ENCODE data around the gene LRP5. TPM values are rescaled to one million over a fixed set of nuclear protein-coding genes. Genes with fewer than 3 reads are reported as not detected.

Gene LRP5
- total RNA-seq, 1 donor from 2014 or later: 64.8 TPM

- DNase-seq (no peak), ATAC-seq (no peak)
- intact Hi-C loops (cut with micrococcal nuclease): no loop called here
Observed at GRCh38 chr11:68324695-68325094, 12.3 kb downstream of the LRP5 start.

DNA sequence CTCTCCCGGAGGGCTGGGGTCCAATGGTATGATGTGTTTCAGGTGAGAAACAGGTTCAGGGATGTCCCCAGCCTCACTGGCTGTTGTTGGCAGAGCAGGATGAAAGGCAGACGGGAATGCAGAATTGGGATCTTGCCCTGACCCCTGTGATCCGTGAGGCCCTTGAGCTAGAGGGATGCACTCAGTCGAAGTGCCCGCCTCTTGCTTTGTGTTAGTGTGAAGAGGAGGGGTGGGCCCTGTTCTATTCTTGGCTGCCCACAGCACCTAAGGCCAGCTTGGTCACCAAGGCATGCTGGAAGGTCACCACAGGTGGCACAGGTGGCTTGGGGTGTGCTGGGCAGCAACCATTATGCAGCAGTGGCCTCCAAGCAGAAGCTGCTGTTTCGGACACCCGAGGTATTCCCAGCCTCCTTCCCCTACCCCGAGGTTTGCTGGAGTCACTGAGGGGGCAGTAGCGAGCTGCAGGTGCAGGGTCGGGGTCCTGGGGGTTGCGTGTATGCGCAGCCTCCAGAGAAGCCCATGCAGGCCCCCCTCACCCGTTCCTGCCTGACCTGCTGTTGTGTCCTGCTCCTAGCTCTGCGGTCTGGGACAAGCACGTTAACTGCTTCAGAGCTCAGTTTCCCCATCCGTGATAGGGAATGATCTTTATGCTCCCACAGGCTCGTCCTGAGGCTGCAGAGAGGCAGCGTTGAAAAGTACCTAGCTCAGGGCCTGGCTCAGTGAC lies 13.0 kb downstream of the LRP5 start:
- peak; percentile 64 for ATAC-seq
- intact Hi-C loops (cut with micrococcal nuclease): no loop called here
- no peak for DNase-seq

DNA sequence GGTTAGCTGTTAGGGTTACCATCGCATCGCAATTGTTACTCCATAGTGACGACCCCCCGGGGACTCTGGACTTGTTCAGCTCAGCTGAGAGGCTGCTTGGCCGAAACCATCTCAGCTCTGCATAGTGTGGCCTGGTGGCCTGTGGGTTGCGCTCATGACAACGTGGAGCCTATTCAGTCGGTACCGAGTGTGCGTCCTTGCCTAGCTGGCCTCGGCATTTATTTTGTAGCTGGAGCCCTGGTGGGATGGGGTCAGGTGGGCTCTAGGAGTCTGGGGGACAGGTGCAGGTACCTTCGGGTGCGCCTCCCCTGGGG lies 13.5 kb downstream of the LRP5 start:
- intact Hi-C loops (cut with micrococcal nuclease): no loop called here
- ATAC-seq (no peak), DNase-seq (no peak)

DNA sequence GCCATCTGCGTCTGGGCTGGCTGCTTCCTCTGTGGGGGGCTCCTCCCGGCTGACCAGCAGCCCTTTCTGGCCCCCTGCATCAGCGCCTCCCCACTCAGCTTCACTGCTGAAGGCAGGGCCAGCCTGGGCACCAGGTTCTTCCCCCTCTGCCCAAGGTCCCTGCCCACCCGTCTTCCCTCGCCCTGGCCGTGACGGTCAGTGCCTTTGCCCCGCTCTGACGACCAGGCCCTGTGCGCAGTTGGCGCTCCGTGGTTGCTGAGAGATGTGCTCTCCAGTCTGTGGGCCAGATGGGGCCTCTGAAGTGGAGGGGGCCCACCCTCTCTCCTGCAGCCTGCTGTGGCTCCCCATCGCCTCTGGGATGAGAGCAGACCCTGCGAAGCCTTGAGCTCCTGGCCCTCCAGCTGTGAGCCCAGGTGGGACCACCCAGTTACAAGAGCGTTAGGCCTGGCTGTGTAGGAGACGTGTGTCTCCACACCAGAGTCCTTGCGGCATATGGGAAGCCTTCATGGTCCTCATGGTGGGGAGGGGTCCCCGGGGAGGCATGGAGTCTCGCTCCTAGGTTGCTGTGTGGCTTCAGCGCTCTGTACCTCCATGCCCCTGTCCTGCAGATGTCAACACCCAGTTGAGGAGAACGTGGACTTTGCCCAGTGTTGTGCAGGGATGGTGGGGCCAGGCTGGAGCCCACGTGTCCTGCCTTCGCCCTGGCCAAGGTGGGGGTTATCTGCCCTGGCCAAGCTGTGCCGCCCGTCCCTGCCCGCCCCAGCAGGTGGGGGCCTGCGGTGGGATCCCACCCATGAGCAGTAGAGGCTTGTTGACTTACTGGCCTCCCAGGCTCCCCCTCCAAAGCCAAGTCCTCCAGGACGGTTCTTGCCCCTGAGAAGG lies 14.2 kb downstream of the LRP5 start:
- intact Hi-C loops (cut with micrococcal nuclease): no loop called here
- DNase-seq (no peak), ATAC-seq (no peak)

DNA sequence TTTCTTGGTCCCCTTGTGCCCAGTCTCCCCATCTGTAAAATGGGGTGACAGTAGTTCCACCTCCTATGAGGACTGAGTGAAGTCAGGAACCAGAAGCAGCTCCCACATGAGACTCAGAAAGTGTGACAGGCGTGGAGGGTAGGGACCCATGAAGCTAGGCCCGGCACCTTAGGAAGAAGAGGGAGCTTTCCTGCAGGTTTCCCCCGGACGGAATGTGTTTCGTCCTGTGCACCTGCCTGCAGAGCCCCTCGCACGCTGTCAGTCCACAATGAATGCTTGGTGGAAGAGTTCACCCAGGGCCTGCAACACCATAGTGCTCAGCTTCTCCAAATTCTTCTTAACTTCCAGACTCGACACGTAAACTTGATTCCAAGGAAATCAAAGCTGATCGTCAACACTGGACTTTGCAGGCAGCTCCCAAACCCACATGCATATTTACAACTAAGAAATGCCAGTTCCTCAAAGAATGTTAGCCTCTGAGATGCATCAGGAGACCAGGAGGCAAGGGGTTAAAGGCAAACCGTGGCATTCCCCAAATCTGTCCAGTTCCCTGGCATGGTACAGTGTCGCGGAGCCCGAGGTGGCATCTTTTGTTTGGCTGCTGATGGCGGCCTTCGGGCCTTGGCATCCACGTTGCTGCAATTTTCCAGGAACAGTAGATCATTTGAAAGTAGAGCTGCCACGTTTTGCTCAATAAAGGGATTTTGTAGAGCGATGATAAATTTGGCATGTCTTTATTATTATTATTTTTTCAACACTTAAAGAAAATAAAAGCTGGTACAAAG lies 15.4 kb downstream of the LRP5 start:
- intact Hi-C loops (cut with micrococcal nuclease): no loop called here
- DNase-seq (no peak), ATAC-seq (no peak)

DNA sequence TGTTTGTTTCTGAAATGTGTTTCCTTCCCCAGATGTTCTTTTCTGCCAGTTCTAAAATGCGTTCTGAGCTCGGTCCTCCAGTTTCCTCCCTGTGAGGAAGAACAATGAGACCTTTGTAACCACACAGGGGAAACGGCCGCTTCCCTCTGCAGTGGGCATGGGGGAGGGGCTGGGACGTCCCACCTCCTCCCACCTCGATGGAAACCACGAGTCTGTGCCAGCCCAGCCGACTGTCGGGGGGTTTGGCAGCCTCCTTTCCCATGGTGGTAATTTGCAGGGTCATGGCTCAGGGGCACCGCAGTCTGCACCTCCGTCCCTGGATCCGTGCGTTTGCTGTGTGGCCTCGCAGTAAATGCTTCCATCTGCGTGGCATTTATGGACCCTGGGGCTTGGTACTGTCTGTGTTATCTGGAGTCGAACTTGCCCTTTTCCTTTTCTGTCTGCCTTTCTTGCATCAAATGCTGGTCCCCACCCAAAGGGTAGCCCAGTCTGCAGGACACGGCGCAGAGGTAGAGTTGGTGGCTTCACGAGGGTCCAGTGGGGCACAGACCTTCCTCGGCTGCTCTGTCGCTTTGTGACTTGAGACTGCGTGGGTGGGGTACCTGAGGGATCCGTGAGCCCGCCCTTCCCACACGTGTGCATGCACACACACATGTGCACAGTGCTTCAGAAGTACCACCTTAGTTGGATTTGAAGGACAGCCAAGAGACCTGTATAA lies 16.1 kb downstream of the LRP5 start:
- intact Hi-C loops (cut with micrococcal nuclease): no loop called here
- peak; percentile 69 for DNase-seq
- ATAC-seq: peak; percentile 28

GRCh38 chr11:68329536-68329935 lies 17.1 kb downstream of the LRP5 start:
- DNase-seq (no peak), ATAC-seq (no peak)
- intact Hi-C loops (cut with micrococcal nuclease): no loop called here

- DNase-seq: no peak
- peak; percentile 3 for ATAC-seq
- intact Hi-C loops (cut with micrococcal nuclease): no loop called here
Observed at GRCh38 chr11:68329978-68330699, 17.7 kb downstream of the LRP5 start.

- ATAC-seq: peak; percentile 5
- intact Hi-C loops (cut with micrococcal nuclease): no loop called here
- no peak for DNase-seq
Observed at GRCh38 chr11:68330700-68331337, 18.4 kb downstream of the LRP5 start.

DNA sequence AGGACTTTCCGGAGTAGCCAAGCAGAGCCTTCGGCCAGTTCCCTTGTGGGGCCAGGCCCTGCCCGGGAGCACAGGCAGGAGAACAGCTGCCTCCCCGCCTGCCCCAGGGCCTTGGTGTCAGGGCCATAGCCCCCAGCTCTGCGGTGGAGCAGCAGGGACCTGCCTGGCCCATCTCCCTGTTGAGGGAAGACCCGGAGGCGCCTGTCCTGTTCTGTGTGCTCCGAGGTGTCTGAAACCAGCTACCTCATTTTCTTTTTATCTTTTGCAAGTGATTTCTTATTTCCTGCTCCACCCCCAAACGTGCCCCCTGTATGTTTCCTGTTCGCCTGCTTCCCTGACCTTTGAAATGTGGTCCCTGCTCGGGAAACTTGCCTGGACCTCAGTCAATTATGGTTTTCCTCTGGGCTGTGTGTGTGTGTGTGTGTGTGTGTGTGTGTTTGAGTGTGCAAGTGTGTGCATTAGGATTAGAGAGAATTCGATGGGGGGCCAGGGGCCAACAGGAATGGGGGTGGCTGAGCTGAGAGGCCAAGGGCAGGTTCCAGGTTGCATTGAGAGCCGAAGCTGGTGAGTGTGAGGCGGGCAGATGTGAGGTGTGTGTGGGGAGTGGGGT lies 19.1 kb downstream of the LRP5 start:
- DNase-seq: no peak
- intact Hi-C loops (cut with micrococcal nuclease): no loop called here
- ATAC-seq: peak; percentile 43

DNA sequence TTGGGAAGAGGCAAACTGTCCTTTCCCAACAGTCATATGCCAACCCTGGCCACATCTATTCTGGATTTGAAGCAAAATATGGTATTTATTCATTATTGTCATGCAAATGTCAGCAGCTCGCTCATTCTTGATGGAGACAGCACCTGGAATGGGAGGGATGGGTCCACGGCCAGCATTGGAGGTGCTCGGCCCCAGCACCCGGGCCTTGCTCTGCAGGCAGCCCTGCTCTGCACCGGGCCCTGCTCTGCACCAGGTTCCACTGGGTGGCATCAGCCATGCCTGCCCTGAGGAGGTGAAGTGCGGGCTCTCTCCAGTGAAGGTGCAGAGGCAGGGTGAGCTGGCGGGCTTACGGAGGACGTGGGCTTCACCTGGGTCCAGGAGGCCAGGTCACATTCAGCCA lies 19.8 kb downstream of the LRP5 start:
- DNase-seq (no peak), ATAC-seq (no peak)
- intact Hi-C loops (cut with micrococcal nuclease): no loop called here

- DNase-seq: no peak
- intact Hi-C loops (cut with micrococcal nuclease): no loop called here
- ATAC-seq: no peak
Observed at GRCh38 chr11:68333173-68333572, 20.8 kb downstream of the LRP5 start.

- no peak for DNase-seq
- no peak for ATAC-seq
- intact Hi-C loops (cut with micrococcal nuclease): no loop called here
Observed at GRCh38 chr11:68334923-68335322, 22.5 kb downstream of the LRP5 start.

DNA sequence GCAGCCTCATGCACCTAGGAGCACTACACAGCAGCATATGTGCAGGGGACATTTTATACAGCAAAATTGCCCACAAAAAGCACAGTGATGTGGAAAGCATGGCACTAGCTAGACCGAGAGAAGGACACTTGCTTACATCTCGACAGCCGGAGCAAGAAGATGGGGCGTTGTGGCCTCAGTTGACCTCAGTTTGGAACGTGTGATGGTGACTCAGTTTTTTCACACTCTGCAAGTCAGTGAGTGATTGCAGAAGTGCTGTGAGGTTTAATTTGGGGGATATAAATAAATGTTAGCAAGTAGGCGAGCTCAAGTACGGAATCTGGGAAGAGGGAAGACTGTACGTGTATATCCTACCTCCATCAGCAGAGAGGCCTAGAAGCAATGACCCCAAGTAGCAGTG lies 23.3 kb downstream of the LRP5 start:
- no peak for DNase-seq
- intact Hi-C loops (cut with micrococcal nuclease): no loop called here
- peak; percentile 23 for ATAC-seq

GRCh38 chr11:68336716-68337115 lies 24.3 kb downstream of the LRP5 start:
- ATAC-seq (no peak), DNase-seq (no peak)
- intact Hi-C loops (cut with micrococcal nuclease): no loop called here

- intact Hi-C loops (cut with micrococcal nuclease): no loop called here
- ATAC-seq (no peak), DNase-seq (no peak)
Observed at GRCh38 chr11:68337399-68337835, 25.0 kb downstream of the LRP5 start.

- ATAC-seq (peak; percentile 81), DNase-seq (peak; percentile 65)
- intact Hi-C loops (cut with micrococcal nuclease): no loop called here
Observed at GRCh38 chr11:68338051-68338780, 25.8 kb downstream of the LRP5 start.

Measured in left ventricle myocardium superior (tissue), 1 donor.